HepG2 (cell line): Measurements from ENCODE around the gene GAREM1. TPM values are rescaled to one million over a fixed set of nuclear protein-coding genes. Genes with fewer than 3 reads are reported as not detected.

Source experiments
- ATAC-seq: fragments of 200-7000 bp; cut with Tn5 transposase; 3 replicates; pipeline ENCODE4 v1.9.1; 2020; ENCODE audit warnings: mild to moderate bottlenecking, moderate library complexity
- BruUV-seq: library from RNA; stranded (reverse); fragments of 400-500 nt; replicated peaks from 2 replicates; lab custom pipeline; 2021; lab: Mats Ljungman, UMichigan
- CTCF ChIA-PET: fragments of 300-600 bp; formaldehyde crosslinking; extraction: SDS; loops from one replicate; lab custom pipeline; 2021; ENCODE audit warnings: low total read pairs, inconsistent platforms, low intra/inter-chr PET ratio; lab: Yijun Ruan, JAX
- POLR2A ChIA-PET: fragments of 350-600 bp; sonication (Branson Sonifier 250); formaldehyde crosslinking; loops from one replicate; lab custom pipeline; 2020; ENCODE audit warnings: antibody characterized with exemption, inconsistent platforms; lab: Yijun Ruan, JAX
- DNase-seq: peaks from one replicate; pipeline ENCODE4 v3.0.0-alpha.2; 2015; ENCODE audit warnings: low spot score
- FAIRE-seq: peaks from 3 replicates; lab custom pipeline; 2011; peaks lifted over from hg19 to GRCh38; lab: Jason Lieb, UNC
- H2AFZ ChIP-seq: one replicate; pipeline ENCODE4 v1.6.1; 2011; ENCODE audit warnings: low read length, inconsistent platforms
- H3K27ac ChIP-seq: fragments of 300-600 bp; 3 replicates; pipeline ENCODE4 v1.8.0; 2011; ENCODE audit warnings: mixed run types, mild to moderate bottlenecking, mixed read lengths, low read length, inconsistent platforms; ENCODE audit not compliant: insufficient read depth; ENCODE audit errors: extremely low read length
- H3K27me3 ChIP-seq, 2 experiments: fragments of 200-600 bp in 1 of 2; 2 replicates in 1 of 2; 3 replicates in 1 of 2; pipeline versions ENCODE4 v1.6.0 to v1.8.0; 2011; ENCODE audit warnings: low read length in 2 of 2, mild to moderate bottlenecking in 2 of 2, moderate library complexity in 2 of 2, inconsistent platforms in 1 of 2; ENCODE audit not compliant: insufficient read depth in 2 of 2, control insufficient read depth in 1 of 2
- H3K36me3 ChIP-seq, 2 experiments: fragments of 200-600 bp in 1 of 2; replicated peaks in 1 of 2; 2 replicates in 1 of 2; 3 replicates in 1 of 2; pipeline versions ENCODE4 v1.5.1 to v1.8.0; 2011; ENCODE audit warnings: low read length in 2 of 2, inconsistent platforms in 1 of 2; ENCODE audit not compliant: insufficient read depth in 2 of 2, control insufficient read depth in 1 of 2
- H3K4me1 ChIP-seq: 2 replicates; pipeline ENCODE4 v1.5.1; 2012; ENCODE audit warnings: low read length, inconsistent platforms; ENCODE audit not compliant: insufficient read depth
- H3K4me2 ChIP-seq: 2 replicates; pipeline ENCODE4 v1.6.0; 2011; ENCODE audit warnings: low read depth, low read length, inconsistent platforms
- H3K4me3 ChIP-seq, 3 experiments: fragments of 200-600 bp in 1 of 3; sonication (generic), shearing (Covaris generic) in 1 of 3; replicated peaks in 1 of 3; 2 replicates each; pipeline ENCODE4 v1.5.1; 2011 to 2016; ENCODE audit warnings: low read length in 3 of 3, inconsistent platforms in 2 of 3, low read depth in 2 of 3, mild to moderate bottlenecking in 2 of 3, control low read depth in 1 of 3, mixed read lengths in 1 of 3; ENCODE audit not compliant: insufficient read depth in 1 of 3
- H3K79me2 ChIP-seq: one replicate; pipeline ENCODE4 v1.6.1; 2011; ENCODE audit warnings: low read length, inconsistent platforms; ENCODE audit not compliant: insufficient read depth
- H3K9ac ChIP-seq: 2 replicates; pipeline ENCODE4 v1.6.0; 2011; ENCODE audit warnings: mild to moderate bottlenecking, low read depth, low read length, inconsistent platforms; ENCODE audit not compliant: insufficient read depth
- H3K9me3 ChIP-seq: 2 replicates; pipeline ENCODE4 v1.5.1; 2012; ENCODE audit warnings: mild to moderate bottlenecking, low read length
- H4K20me1 ChIP-seq: 2 replicates; pipeline ENCODE4 v1.6.0; 2011; ENCODE audit warnings: inconsistent platforms, mild to moderate bottlenecking, low read length, moderate library complexity; ENCODE audit not compliant: insufficient read depth
- CAMTA2 ChIP-seq: sonication (generic); formaldehyde crosslinking; IDR thresholded peaks from 2 replicates; pipeline ENCODE4 v1.4.0; 2020; ENCODE audit warnings: mild to moderate bottlenecking, missing genetic modification reagents, borderline replicate concordance
- HMG20B ChIP-seq: conservative IDR thresholded peaks from 2 replicates; pipeline ENCODE4 v1.6.1; 2016; ENCODE audit warnings: missing genetic modification reagents, missing compliant biosample characterization
- MTF1 ChIP-seq: sonication (generic); formaldehyde crosslinking; IDR thresholded peaks from 2 replicates; pipeline ENCODE4 v1.5.0; 2020; ENCODE audit warnings: missing genetic modification reagents
- TERF1 ChIP-seq: sonication (generic); formaldehyde crosslinking; IDR thresholded peaks from 2 replicates; pipeline ENCODE4 v1.8.0; 2022; ENCODE audit warnings: mild to moderate bottlenecking, missing genetic modification reagents, moderate library complexity
- ZBTB44 ChIP-seq: sonication (generic); formaldehyde crosslinking; IDR thresholded peaks from 2 replicates; pipeline ENCODE4 v1.4.0; 2020; ENCODE audit warnings: missing genetic modification reagents
- ZFAT ChIP-seq: sonication (generic); formaldehyde crosslinking; conservative IDR thresholded peaks from 2 replicates; pipeline ENCODE4 v1.8.1; 2023; ENCODE audit warnings: missing genetic modification reagents, inconsistent platforms
- ZNF343 ChIP-seq: sonication (generic); formaldehyde crosslinking; IDR thresholded peaks from 2 replicates; pipeline ENCODE4 v1.4.0; 2020; ENCODE audit warnings: mild to moderate bottlenecking, missing genetic modification reagents
- ZNF350 ChIP-seq: sonication (generic); formaldehyde crosslinking; IDR thresholded peaks from 2 replicates; pipeline ENCODE4 v1.4.0; 2020; ENCODE audit warnings: mild to moderate bottlenecking, low read depth, missing genetic modification reagents, borderline replicate concordance
- ZNF451 ChIP-seq: sonication (generic); formaldehyde crosslinking; IDR thresholded peaks from 2 replicates; pipeline ENCODE4 v1.5.0; 2020; ENCODE audit warnings: mild to moderate bottlenecking, missing genetic modification reagents
- ZNF687 ChIP-seq: sonication (generic); formaldehyde crosslinking; IDR thresholded peaks from 2 replicates; pipeline ENCODE4 v1.5.1; 2020; ENCODE audit warnings: mild to moderate bottlenecking, missing genetic modification reagents, moderate library complexity
- ZNF747 ChIP-seq: sonication (generic); formaldehyde crosslinking; IDR thresholded peaks from 2 replicates; pipeline ENCODE4 v1.8.1; 2023; ENCODE audit warnings: missing genetic modification reagents, mild to moderate bottlenecking, borderline replicate concordance
- WGBS: methylation state at CpG from one replicate; pipeline ENCODE4 v1.1.6; 2017; ENCODE audit warnings: low lambda C conversion rate; 5-methylcytosine and 5-hydroxymethylcytosine counted together
- in situ Hi-C: cut with HindIII; loops from 2 replicates; pipeline ENCODE4 v1.10.0; 2017; ENCODE audit warnings: low pct_unique_long_range_greater_than_20kb; ENCODE audit not compliant: extremely low pct_ligation_motif_present
- intact Hi-C: fragments of 100-400 bp; cut with micrococcal nuclease; formaldehyde crosslinking; loops from one replicate; pipeline ENCODE4 v1.10.0; 2022; ENCODE audit not compliant: unreplicated experiment
- polyA plus RNA-seq, 8 experiments: library from polyadenylated mRNA; depleted of rRNA in 3 of 8; stranded (reverse) in 7 of 8; unstranded in 1 of 8; fragments of >200 nt; fragmentation: Illumina TruSeq in 4 of 8; extraction: Trizol in 4 of 8; gene quantifications; 2 replicates each; pipeline versions ENCODE4 v1.2.1 to v1.2.3, GENCODE V29; 2011 to 2016; ENCODE audit warnings: low read depth in 4 of 8, missing spikeins in 1 of 8, mixed read lengths in 1 of 8; ENCODE audit not compliant: insufficient read depth in 1 of 8
- total RNA-seq, 5 experiments: library from RNA; depleted of rRNA; stranded (reverse); fragments of >200 nt; fragmentation: Illumina TruSeq; extraction: Trizol; gene quantifications; 2 replicates each; pipeline ENCODE4 v1.2.3, GENCODE V29; 2016; ENCODE audit warnings: low read depth in 1 of 5
- TF ChIP-seq, protein P1 (sequence below): conservative IDR thresholded peaks from 2 replicates; pipeline ENCODE4 v1.6.1; 2018; ENCODE audit warnings: missing genetic modification reagents
- TF ChIP-seq, protein P2 (sequence below): sonication (generic); formaldehyde crosslinking; IDR thresholded peaks from 2 replicates; pipeline ENCODE4 v1.8.0; 2022; ENCODE audit warnings: missing genetic modification reagents, mild to moderate bottlenecking, moderate library complexity, borderline replicate concordance

Gene GAREM1
- total and polyA plus RNA-seq, 2 of the 13 experiments (the other 11 are each of a cell fraction or from before 2014, with no cell fraction given), result 2.5 to 2.9 TPM

DNA sequence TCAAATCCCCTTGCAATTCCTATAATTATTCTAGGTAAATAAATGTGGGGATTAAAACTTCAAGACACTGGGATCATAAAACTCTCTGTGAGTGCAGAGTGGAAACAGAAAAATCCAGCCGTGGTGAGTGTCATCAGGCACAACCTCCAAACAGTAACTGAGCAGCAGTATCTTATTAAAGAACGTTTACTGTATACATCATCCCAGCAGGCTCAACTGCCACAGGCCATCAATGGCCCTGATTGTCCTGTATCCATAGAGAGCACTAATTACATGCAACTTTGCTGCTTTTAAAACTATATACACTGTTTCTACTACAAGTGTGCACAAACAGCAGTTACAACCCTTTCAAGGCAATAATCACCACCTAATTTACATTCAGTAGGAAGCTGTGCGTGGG is 23.9 kb downstream of the GAREM1 start:
- H3K36me3 ChIP-seq, result no peaks in the 10 kb centered on the region
- H4K20me1 ChIP-seq, result 0 out of 2 replicates have a peak, but pooled peaks cover 2% of the 10 kb centered on the region
- H3K27ac ChIP-seq, result no peak overlapping the region
- no peaks in the 10 kb centered on the region for H3K79me2 ChIP-seq
- in situ Hi-C loops, result no loop called here
- intact Hi-C loops, result no loop called here
- no peaks in the 10 kb centered on the region for H3K9me3 ChIP-seq
- no peaks in the 10 kb centered on the region for H3K27me3 ChIP-seq
- no peak overlapping the region for H2AFZ ChIP-seq
- TF ChIP-seq ZNF451 (CRISPR knock-in tag), result no peak
- TF ChIP-seq TERF1 (CRISPR knock-in tag), result no peak
- no peak for TF ChIP-seq HMG20B (CRISPR knock-in tag)
- TF ChIP-seq MTF1 (CRISPR knock-in tag), result no peak
- TF ChIP-seq CAMTA2 (CRISPR knock-in tag), result no peak
- TF ChIP-seq ZNF747, result no peak
- no peak for TF ChIP-seq ZFAT (CRISPR knock-in tag)
- no peak for TF ChIP-seq ZBTB44
- TF ChIP-seq, protein P1, sequence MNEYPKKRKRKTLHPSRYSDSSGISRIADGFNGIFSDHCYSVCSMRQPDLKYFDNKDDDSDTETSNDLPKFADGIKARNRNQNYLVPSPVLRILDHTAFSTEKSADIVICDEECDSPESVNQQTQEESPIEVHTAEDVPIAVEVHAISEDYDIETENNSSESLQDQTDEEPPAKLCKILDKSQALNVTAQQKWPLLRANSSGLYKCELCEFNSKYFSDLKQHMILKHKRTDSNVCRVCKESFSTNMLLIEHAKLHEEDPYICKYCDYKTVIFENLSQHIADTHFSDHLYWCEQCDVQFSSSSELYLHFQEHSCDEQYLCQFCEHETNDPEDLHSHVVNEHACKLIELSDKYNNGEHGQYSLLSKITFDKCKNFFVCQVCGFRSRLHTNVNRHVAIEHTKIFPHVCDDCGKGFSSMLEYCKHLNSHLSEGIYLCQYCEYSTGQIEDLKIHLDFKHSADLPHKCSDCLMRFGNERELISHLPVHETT (CRISPR knock-in tag), result no peak
- TF ChIP-seq ZNF687 (CRISPR knock-in tag), result no peak
- TF ChIP-seq ZNF350 (CRISPR knock-in tag), result no peak
- TF ChIP-seq ZNF343 (CRISPR knock-in tag), result no peak
- TF ChIP-seq, protein P2, sequence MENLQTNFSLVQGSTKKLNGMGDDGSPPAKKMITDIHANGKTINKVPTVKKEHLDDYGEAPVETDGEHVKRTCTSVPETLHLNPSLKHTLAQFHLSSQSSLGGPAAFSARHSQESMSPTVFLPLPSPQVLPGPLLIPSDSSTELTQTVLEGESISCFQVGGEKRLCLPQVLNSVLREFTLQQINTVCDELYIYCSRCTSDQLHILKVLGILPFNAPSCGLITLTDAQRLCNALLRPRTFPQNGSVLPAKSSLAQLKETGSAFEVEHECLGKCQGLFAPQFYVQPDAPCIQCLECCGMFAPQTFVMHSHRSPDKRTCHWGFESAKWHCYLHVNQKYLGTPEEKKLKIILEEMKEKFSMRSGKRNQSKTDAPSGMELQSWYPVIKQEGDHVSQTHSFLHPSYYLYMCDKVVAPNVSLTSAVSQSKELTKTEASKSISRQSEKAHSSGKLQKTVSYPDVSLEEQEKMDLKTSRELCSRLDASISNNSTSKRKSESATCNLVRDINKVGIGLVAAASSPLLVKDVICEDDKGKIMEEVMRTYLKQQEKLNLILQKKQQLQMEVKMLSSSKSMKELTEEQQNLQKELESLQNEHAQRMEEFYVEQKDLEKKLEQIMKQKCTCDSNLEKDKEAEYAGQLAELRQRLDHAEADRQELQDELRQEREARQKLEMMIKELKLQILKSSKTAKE (CRISPR knock-in tag), result no peak
- no peak for FAIRE-seq
- BruUV-seq, result no TSS peak
- no peak for DNase-seq
- WGBS, result 88% methylated on average over 3 of the region's 3 CpGs
- no peak for ATAC-seq
- no peaks in the 10 kb centered on the region for H3K4me1 ChIP-seq
- CTCF ChIA-PET, result no interaction called here
- H3K4me3 ChIP-seq, result no peak overlapping the region
- POLR2A ChIA-PET, result no interaction called here
- no peak overlapping the region for H3K9ac ChIP-seq
- H3K4me2 ChIP-seq, result no peak overlapping the region
